ENCODE results near the gene MANSC4. TPM values are rescaled to one million over a fixed set of nuclear protein-coding genes. Genes with fewer than 3 reads are reported as not detected.

The MANSC4 gene
- polyA plus RNA-seq, 3 donors = 0.16 to 0.92 (median 0.44) TPM

Other genes with a start within 250 kb of the MANSC4 start
- gene REP15, start 83.8 kb downstream of the MANSC4 start, polyA plus RNA-seq (ENCODE audit: insufficient read length in 3 of 3) = 1 to 10 TPM; 2.3 to 3.6 (median 2.5) TPM
- gene MRPS35, start 69.4 kb downstream of the MANSC4 start, polyA plus RNA-seq (ENCODE audit: insufficient read length in 3 of 3) = 10 to 100 TPM; 72.0 to 88.0 (median 74.9) TPM
- 10 to 100 TPM; 32.1 to 41.5 (median 36.7) TPM for gene KLHL42, start within 50 bp of the MANSC4 start, polyA plus RNA-seq (ENCODE audit: insufficient read length in 3 of 3)
- gene PTHLH, start 192.5 kb upstream of the MANSC4 start, polyA plus RNA-seq (ENCODE audit: insufficient read length in 3 of 3) = 1 to 10 TPM in 2 of 3 donors, under 1 TPM in 1; 0.81 to 1.2 (median 1.1) TPM